OCI-LY3 (cell line): Measurements from ENCODE around the gene UBE2G2.

Experiments
- H2AFZ ChIP-seq: fragments of 200-600, 300-600 bp; shearing (Covaris generic); 2 replicates; pipeline ENCODE4 v1.6.0; 2014; ENCODE audit warnings: antibody characterized with exemption, low read depth, low read length
- H3K27ac ChIP-seq: fragments of 200-600, 300-600 bp; sonication (generic); 2 replicates; pipeline ENCODE4 v1.5.1; 2014; ENCODE audit warnings: mild to moderate bottlenecking, low read length, moderate library complexity, mixed read lengths
- H3K27me3 ChIP-seq: fragments of 200-600, 300-600 bp; sonication (generic); 2 replicates; pipeline ENCODE4 v1.6.1; 2014; ENCODE audit warnings: low read depth, low read length, mixed read lengths
- H3K36me3 ChIP-seq: fragments of 200-600, 300-600 bp; sonication (generic); replicated peaks from 2 replicates; pipeline ENCODE3; 2014; ENCODE audit warnings: low read depth, low read length, mixed read lengths
- H3K4me1 ChIP-seq: fragments of 300-600, 200-600 bp; sonication (generic); 2 replicates; pipeline ENCODE4 v1.6.1; 2014; ENCODE audit warnings: low read length, mixed read lengths
- H3K4me2 ChIP-seq: fragments of 200-600, 300-600 bp; sonication (generic); 2 replicates; pipeline ENCODE4 v1.6.1; 2014; ENCODE audit warnings: low read length, mixed read lengths
- H3K4me3 ChIP-seq: fragments of 300-600, 200-600 bp; sonication (generic); 2 replicates; pipeline ENCODE4 v1.5.1; 2014; ENCODE audit warnings: antibody characterized with exemption, mild to moderate bottlenecking, low read length, moderate library complexity
- H3K79me2 ChIP-seq: fragments of 300-600, 200-600 bp; shearing (Covaris generic); 2 replicates; pipeline ENCODE4 v1.6.1; 2014; ENCODE audit warnings: mild to moderate bottlenecking, low read length, mixed read lengths
- H3K9ac ChIP-seq: fragments of 300-600, 200-600 bp; shearing (Covaris generic); 2 replicates; pipeline ENCODE4 v1.6.0; 2014; ENCODE audit warnings: mild to moderate bottlenecking, low read length, moderate library complexity
- H3K9me3 ChIP-seq: fragments of 200-600, 300-600 bp; shearing (Covaris generic); 2 replicates; pipeline ENCODE4 v1.6.1; 2014; ENCODE audit warnings: low read length, mixed read lengths; ENCODE audit not compliant: insufficient read depth
- H4K20me1 ChIP-seq: fragments of 200-600, 300-600 bp; sonication (generic); 2 replicates; pipeline ENCODE4 v1.6.1; 2016; ENCODE audit warnings: low read length, mixed read lengths; ENCODE audit not compliant: insufficient read depth
- CTCF ChIP-seq: fragments of 200-600, 300-600 bp; sonication (generic); IDR thresholded peaks from 2 replicates; pipeline ENCODE4 v1.5.1; 2014; ENCODE audit warnings: antibody characterized with exemption, low read length, low read depth
- EZH2phosphoT487 ChIP-seq: fragments of 200-600 bp; shearing (Covaris generic); IDR thresholded peaks from 2 replicates; pipeline ENCODE4 v1.6.1; 2018; ENCODE audit warnings: antibody characterized with exemption, mixed run types, low read depth

The UBE2G2 gene

GRCh38 chr21:44836666-44837471 lies 35.2 kb upstream of the UBE2G2 start:
- Histone ChIP-seq H3K9ac (no peak overlapping the region), H3K4me3 (no peak overlapping the region), H3K27ac (no peak overlapping the region), H2AFZ (0 out of 2 replicates have a peak overlapping the region, but pooled peaks have one; percentile 46), H3K4me2 (peak overlapping the region; percentile 46), H3K79me2 (no peaks in the 10 kb centered on the region), H3K4me1 (no peaks in the 10 kb centered on the region), H4K20me1 (no peaks in the 10 kb centered on the region), H3K36me3 (no peaks in the 10 kb centered on the region), H3K9me3 (no peaks in the 10 kb centered on the region), H3K27me3 (no peaks in the 10 kb centered on the region; the same call in 1 of the 2 replicates)
- TF ChIP-seq EZH2phosphoT487 (no peak), CTCF (no peak)

- no peaks in the 10 kb centered on the region for H3K36me3 ChIP-seq
- peaks cover 5% of the 10 kb centered on the region for H3K4me1 ChIP-seq
- no peaks in the 10 kb centered on the region for H3K79me2 ChIP-seq
- no peak overlapping the region for H3K9ac ChIP-seq
- no peak for TF ChIP-seq CTCF
- TF ChIP-seq EZH2phosphoT487 = no peak
- no peaks in the 10 kb centered on the region for H3K9me3 ChIP-seq
- H2AFZ ChIP-seq = 0 out of 2 replicates have a peak overlapping the region, but pooled peaks have one; percentile 46
- no peaks in the 10 kb centered on the region for H4K20me1 ChIP-seq
- H3K27me3 ChIP-seq = no peaks in the 10 kb centered on the region
- H3K27ac ChIP-seq = no peak overlapping the region
- no peak overlapping the region for H3K4me3 ChIP-seq
- H3K4me2 ChIP-seq = peak overlapping the region; percentile 46
These were observed 34.7 kb upstream of the UBE2G2 start for GRCh38 chr21:44836349-44836665.

- H3K9me3 ChIP-seq = no peaks in the 10 kb centered on the region
- no peaks in the 10 kb centered on the region for H3K27me3 ChIP-seq
- TF ChIP-seq CTCF (no peak), EZH2phosphoT487 (no peak)
- H4K20me1 ChIP-seq = no peaks in the 10 kb centered on the region
- H3K36me3 ChIP-seq = no peaks in the 10 kb centered on the region
- H3K79me2 ChIP-seq = no peaks in the 10 kb centered on the region
- no peak overlapping the region for H3K4me2 ChIP-seq
- H3K4me1 ChIP-seq = peaks cover 9% of the 10 kb centered on the region
- H3K4me3 ChIP-seq = no peak overlapping the region
- H3K9ac ChIP-seq = no peak overlapping the region
- H3K27ac ChIP-seq = no peak overlapping the region
- H2AFZ ChIP-seq = no peak overlapping the region
These were observed 34.0 kb upstream of the UBE2G2 start for GRCh38 chr21:44835647-44835973.

- H2AFZ ChIP-seq = no peak overlapping the region
- H3K9me3 ChIP-seq = no peaks in the 10 kb centered on the region
- H3K4me2 ChIP-seq = no peak overlapping the region
- no peak overlapping the region for H3K9ac ChIP-seq
- no peaks in the 10 kb centered on the region for H3K36me3 ChIP-seq
- H3K27ac ChIP-seq = no peak overlapping the region
- H3K79me2 ChIP-seq = no peaks in the 10 kb centered on the region
- no peak overlapping the region for H3K4me3 ChIP-seq
- no peak for TF ChIP-seq CTCF
- no peak for TF ChIP-seq EZH2phosphoT487
- peaks cover 9% of the 10 kb centered on the region for H3K4me1 ChIP-seq
- no peaks in the 10 kb centered on the region for H3K27me3 ChIP-seq
- H4K20me1 ChIP-seq = no peaks in the 10 kb centered on the region
These were observed 33.5 kb upstream of the UBE2G2 start for GRCh38 chr21:44834951-44835646.
